ENCODE measurements around the gene TCF12. TPM values are rescaled to one million over a fixed set of nuclear protein-coding genes. Genes with fewer than 3 reads are reported as not detected.

Gene TCF12
- polyA plus RNA-seq, 1 donor (not counting 4 experiments of a cell fraction or from before 2014, with no cell fraction given) = 48.3 TPM

DNA sequence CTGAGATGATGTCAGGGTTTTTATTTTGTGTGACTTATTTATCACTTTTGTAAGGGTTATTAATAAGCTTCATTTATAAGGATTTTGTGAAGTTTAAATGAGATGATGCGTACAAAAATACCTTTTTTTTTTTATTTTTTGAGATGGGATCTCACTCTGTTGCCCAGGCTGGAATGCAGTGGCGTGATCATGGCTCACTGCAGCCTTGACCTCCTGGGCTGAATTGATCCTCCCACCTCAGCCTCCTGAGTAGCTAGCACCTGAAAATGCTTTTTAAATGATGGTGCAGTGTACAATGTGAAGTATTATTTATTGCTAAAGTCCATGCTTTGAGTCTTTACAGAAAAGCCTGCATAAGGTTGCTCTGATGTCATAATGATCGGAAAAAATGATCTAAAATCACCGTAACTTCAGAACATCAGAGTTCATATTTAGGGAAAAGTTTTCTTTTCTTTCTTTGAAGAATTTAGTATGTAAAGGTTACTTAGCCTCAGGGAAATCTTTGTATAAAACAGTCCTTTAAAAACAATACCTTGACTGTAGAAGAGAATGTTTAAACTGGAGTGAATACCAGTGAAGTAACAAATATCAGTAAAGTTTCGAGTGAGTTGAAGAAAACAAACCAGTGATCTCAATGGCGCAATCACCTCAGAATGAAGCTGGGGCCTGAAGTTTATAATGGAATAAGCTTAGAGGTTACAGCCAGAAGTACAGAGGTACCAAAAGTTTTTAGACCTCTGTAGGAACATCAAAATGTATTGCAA, 29.7 kb downstream of the TCF12 start:
- no peak for FAIRE-seq
- H4K20me1 ChIP-seq (ENCODE audit: control insufficient read depth, extremely low read depth, insufficient read depth, low read length) = peaks cover 4% of the 10 kb centered on the region
- dilution Hi-C loops (cut with MboI; ENCODE audit: extremely low pct_ligation_motif_present, low sequenced_read_pairs) = no loop called here
- H3K79me2 ChIP-seq (ENCODE audit: control insufficient read depth, insufficient read depth, low read length) = peaks cover 89% of the 10 kb centered on the region
- peaks cover 3% of the 10 kb centered on the region for H3K4me1 ChIP-seq (ENCODE audit: control insufficient read depth, extremely low read depth, insufficient read depth, low read length)
- TF ChIP-seq EZH2 (IDR thresholded peaks at IDR 0.05; ENCODE audit: low read length) (no peak), CTCF (optimal IDR thresholded peaks at IDR 0.05 in 1 of 3, IDR thresholded peaks at IDR 0.05 in 1 of 3, conservative IDR thresholded peaks at IDR 0.05 in 1 of 3; ENCODE audit: extremely low read depth in 1 of 3, insufficient read depth in 2 of 3, low read length in 3 of 3) (no peak)
- no peaks in the 10 kb centered on the region for H3K27me3 ChIP-seq (ENCODE audit: control insufficient read depth, extremely low read depth, insufficient read depth, low read length)
- no peak for DNase-seq (ENCODE audit: low read depth, low spot score)
- H3K4me2 ChIP-seq (ENCODE audit: control insufficient read depth, extremely low read depth, insufficient read depth, low read depth, low read length) = no peak overlapping the region
- no peak overlapping the region for H3K9ac ChIP-seq (ENCODE audit: control insufficient read depth, extremely low read depth, insufficient read depth, low read length)
- H3K36me3 ChIP-seq (ENCODE audit: control insufficient read depth in 2 of 2, extremely low read depth in 1 of 2, insufficient read depth in 2 of 2, low read length in 2 of 2) = no peaks in the 10 kb centered on the region
- no peak overlapping the region for H3K27ac ChIP-seq (ENCODE audit: control insufficient read depth, insufficient read depth, low read length)
- H3K4me3 ChIP-seq (ENCODE audit: control insufficient read depth in 2 of 3, extremely low read depth in 1 of 3, insufficient read depth in 2 of 3, low read depth in 1 of 3, low read length in 3 of 3) = no peak overlapping the region
- H3K9me1 ChIP-seq (ENCODE audit: control insufficient read depth, extremely low read depth, insufficient read depth, low read length) = no peaks in the 10 kb centered on the region
- no peak overlapping the region for H2AFZ ChIP-seq (ENCODE audit: control insufficient read depth, low read length)
- H3K9me3 ChIP-seq (ENCODE audit: control insufficient read depth, low read depth, low read length) = no peaks in the 10 kb centered on the region

GRCh38 chr15:56948764-56949101, 30.3 kb downstream of the TCF12 start:
- DNase-seq (ENCODE audit: low read depth, low spot score) (no peak), FAIRE-seq (no peak)
- H3K9me1 ChIP-seq (ENCODE audit: control insufficient read depth, extremely low read depth, insufficient read depth, low read length) = no peaks in the 10 kb centered on the region
- peaks cover 4% of the 10 kb centered on the region for H4K20me1 ChIP-seq (ENCODE audit: control insufficient read depth, extremely low read depth, insufficient read depth, low read length)
- no peak overlapping the region for H2AFZ ChIP-seq (ENCODE audit: control insufficient read depth, low read length)
- no peaks in the 10 kb centered on the region for H3K36me3 ChIP-seq (ENCODE audit: control insufficient read depth in 2 of 2, extremely low read depth in 1 of 2, insufficient read depth in 2 of 2, low read length in 2 of 2)
- H3K9me3 ChIP-seq (ENCODE audit: control insufficient read depth, low read depth, low read length) = no peaks in the 10 kb centered on the region
- no peaks in the 10 kb centered on the region for H3K27me3 ChIP-seq (ENCODE audit: control insufficient read depth, extremely low read depth, insufficient read depth, low read length)
- dilution Hi-C loops (cut with MboI; ENCODE audit: extremely low pct_ligation_motif_present, low sequenced_read_pairs) = no loop called here
- peaks cover 84% of the 10 kb centered on the region for H3K79me2 ChIP-seq (ENCODE audit: control insufficient read depth, insufficient read depth, low read length)
- no peak overlapping the region for H3K27ac ChIP-seq (ENCODE audit: control insufficient read depth, insufficient read depth, low read length)
- TF ChIP-seq EZH2 (IDR thresholded peaks at IDR 0.05; ENCODE audit: low read length) = no peak
- no peak for TF ChIP-seq CTCF (optimal IDR thresholded peaks at IDR 0.05 in 1 of 3, IDR thresholded peaks at IDR 0.05 in 1 of 3, conservative IDR thresholded peaks at IDR 0.05 in 1 of 3; ENCODE audit: extremely low read depth in 1 of 3, insufficient read depth in 2 of 3, low read length in 3 of 3)
- no peak overlapping the region for H3K4me2 ChIP-seq (ENCODE audit: control insufficient read depth, extremely low read depth, insufficient read depth, low read depth, low read length)
- H3K4me3 ChIP-seq (ENCODE audit: control insufficient read depth in 2 of 3, extremely low read depth in 1 of 3, insufficient read depth in 2 of 3, low read depth in 1 of 3, low read length in 3 of 3) = no peak overlapping the region
- no peaks in the 10 kb centered on the region for H3K4me1 ChIP-seq (ENCODE audit: control insufficient read depth, extremely low read depth, insufficient read depth, low read length)
- no peak overlapping the region for H3K9ac ChIP-seq (ENCODE audit: control insufficient read depth, extremely low read depth, insufficient read depth, low read length)

Data from keratinocyte (primary cell).